GM18907 (cell line): ENCODE results near the gene KRT222.

Experiments used
- ATAC-seq: cut with Tn5 transposase; IDR thresholded peaks from one replicate; pipeline ENCODE4 v1.9.1; 2021; ENCODE audit warnings: mild to moderate bottlenecking, moderate library complexity; ENCODE audit not compliant: unreplicated experiment

Gene KRT222

GRCh38 chr17:40615841-40616476 lies 49.0 kb downstream of the KRT222 start:
- no peak for ATAC-seq

- ATAC-seq, result peak; percentile 78
Observed at GRCh38 chr17:40615068-40615840, 49.7 kb downstream of the KRT222 start.

GRCh38 chr17:40614431-40615067 lies 50.4 kb downstream of the KRT222 start:
- no peak for ATAC-seq

- no peak for ATAC-seq
Observed at GRCh38 chr17:40613467-40614154, 51.4 kb downstream of the KRT222 start.

GRCh38 chr17:40612599-40613244 lies 52.3 kb downstream of the KRT222 start:
- no peak for ATAC-seq

- ATAC-seq, result no peak
Observed at GRCh38 chr17:40611840-40612474, 53.0 kb downstream of the KRT222 start.

GRCh38 chr17:40610359-40610758 lies 54.6 kb downstream of the KRT222 start:
- ATAC-seq, result no peak

GRCh38 chr17:40608061-40608581 lies 56.9 kb downstream of the KRT222 start:
- ATAC-seq, result no peak

- ATAC-seq, result no peak
Observed at GRCh38 chr17:40607641-40608040, 57.3 kb downstream of the KRT222 start.

- no peak for ATAC-seq
Observed at GRCh38 chr17:40606548-40607353, 58.2 kb downstream of the KRT222 start.

GRCh38 chr17:40605306-40605705 lies 59.7 kb downstream of the KRT222 start:
- no peak for ATAC-seq
